HG03095 (cell line): Measurements from ENCODE around the gene KNDC1.
"Not testable (repeated sequence)": the region's sequence is repeated elsewhere in the genome, so short reads cannot be mapped to it uniquely, and the experiment has no call there.

Experiments
- ATAC-seq: cut with Tn5 transposase; IDR thresholded peaks from one replicate; pipeline ENCODE4 v1.9.1; 2021; ENCODE audit warnings: moderate library complexity; ENCODE audit not compliant: unreplicated experiment

The KNDC1 gene

DNA sequence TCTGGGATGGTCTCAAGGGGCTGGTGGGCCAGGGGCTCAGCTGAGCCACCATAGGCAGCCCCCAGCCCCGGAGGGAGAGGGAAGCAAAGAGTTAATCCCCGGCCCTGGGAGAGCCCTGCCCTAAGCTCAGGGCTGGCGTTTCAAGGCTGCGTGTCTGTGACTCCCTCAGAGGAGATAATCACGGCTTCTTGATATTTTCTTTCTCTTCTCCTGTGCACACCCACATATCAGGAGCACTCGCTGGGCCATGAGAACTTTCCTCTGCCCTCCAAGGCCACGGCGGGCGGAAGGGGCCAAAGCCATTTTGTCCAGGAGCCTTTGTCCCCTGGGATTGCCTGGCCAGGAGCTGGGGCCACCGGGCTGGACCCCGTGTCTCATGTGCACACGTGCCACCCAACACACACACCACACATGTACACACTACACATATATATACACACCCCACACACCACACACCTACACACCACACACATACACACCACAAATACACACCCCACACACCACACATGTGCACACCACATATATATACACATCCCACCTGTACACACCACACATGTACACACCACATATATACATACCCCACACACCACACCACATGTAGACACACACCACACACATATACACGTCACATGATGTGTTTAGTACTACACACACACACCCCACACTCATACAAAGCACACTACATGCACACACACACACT lies 94.6 kb downstream of the KNDC1 start:
- no peak for ATAC-seq

GRCh38 chr10:133255323-133255722 lies 95.3 kb downstream of the KNDC1 start:
- no peak for ATAC-seq

DNA sequence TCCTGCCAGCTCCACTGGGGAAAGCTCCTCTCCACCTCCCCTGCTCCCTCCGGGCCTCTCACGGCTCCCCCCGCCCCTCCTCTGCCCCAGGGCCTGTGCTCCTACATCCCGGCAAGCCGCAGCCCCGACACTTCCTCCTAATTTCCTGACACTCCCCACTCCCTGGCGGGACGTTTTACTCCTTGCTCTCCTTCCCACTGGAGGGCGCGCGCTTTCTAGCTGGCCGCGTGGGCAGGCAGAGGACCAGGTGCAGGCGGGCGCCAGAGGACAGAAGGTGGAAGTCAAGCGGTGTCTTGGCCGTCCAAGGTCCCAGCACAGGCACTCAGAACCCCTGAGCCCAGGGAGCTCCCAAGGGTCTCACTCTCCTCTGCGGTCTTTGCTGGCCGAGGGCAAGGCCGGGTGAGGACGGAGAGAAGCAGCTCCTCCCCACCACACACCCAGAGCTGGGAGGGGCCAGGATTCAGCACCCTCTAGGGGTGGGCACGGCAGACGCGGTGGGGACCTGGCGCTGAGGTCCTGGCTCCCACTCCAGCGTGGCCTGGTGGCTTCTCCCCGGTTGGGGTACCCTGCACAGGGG lies 97.6 kb downstream of the KNDC1 start:
- no peak for ATAC-seq

GRCh38 chr10:133258066-133258817 lies 98.2 kb downstream of the KNDC1 start:
- no peak for ATAC-seq

DNA sequence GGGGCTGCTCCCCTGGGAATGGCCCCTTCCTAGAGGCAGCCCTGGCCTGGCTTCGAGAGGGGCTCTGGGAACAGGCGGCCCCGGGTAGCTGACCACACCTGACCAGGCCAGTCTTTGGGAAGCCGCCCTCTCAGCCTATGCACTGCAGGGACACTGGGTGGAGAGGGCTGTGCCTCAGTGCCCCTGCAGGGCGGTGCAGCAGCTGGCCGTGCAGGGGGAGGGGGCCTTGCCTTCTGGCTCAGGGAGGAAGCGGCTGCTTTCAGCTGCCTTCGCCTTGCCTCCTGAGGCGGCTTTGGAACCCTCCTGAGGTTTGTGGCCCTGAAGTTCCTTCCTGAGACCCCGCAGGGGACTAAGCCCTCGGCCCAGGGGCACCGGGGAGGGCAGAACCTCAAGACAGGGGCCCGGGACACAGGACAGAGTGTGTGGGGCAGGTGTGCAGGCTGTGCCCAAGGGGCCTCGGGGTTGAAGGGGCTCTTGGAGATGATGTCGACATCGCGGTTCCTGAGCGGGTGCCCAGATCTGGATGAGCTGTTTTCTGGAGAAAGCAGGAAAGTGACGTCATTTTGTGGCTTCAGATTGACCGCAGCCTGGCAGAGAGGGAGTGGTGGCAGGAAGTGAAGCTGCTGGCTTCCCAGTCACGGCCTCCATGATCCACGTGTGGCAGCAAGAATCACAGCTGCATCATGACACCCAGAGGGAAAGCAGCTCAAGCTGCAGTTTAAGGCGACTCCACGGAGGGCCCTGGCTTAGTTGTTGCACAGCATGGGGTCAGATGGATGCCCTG lies 99.0 kb downstream of the KNDC1 start:
- no peak for ATAC-seq

- ATAC-seq: no peak
These were observed 99.6 kb downstream of the KNDC1 start for GRCh38 chr10:133259602-133259989.

DNA sequence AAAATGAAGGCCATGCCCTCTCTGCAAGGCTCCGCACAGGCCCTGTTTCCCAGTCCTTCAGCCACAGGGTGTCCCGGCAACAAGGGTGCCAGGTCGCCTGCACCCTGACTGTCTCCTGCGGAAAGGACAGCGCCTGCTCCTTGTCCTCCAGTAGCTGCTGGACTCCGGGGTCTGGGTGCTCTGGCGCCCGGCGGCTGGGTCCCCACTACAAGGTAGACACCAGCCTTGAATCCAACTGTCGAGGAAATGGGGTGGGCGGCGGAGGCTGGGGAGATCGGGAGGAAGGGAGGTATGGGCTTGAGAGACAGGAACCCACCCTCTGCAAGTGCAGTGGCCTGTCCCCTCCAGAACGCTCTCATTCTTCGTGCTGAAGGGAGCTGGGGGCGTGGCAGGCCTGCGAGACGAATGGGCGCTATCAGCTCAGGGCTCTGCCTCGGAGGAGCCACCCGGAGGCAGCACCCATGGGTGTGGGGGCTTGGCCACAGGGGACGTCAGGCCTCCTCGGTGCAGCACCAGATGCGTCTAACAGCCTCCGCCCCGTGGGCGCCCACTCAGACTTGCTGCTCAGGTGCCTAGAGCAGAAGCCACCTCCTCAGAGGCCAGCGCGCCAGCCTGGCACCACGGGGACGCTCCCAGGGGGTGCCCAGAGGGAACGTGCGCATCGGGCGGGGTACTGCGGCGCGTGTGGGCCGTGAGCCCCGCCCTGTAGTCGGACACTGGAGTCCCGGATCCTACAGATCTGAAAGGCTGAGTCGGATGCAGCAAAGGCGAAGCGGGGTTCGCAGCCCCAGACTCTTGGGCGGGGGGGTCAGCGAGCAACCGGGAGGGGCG lies 101.1 kb downstream of the KNDC1 start:
- peak; percentile 45 for ATAC-seq

DNA sequence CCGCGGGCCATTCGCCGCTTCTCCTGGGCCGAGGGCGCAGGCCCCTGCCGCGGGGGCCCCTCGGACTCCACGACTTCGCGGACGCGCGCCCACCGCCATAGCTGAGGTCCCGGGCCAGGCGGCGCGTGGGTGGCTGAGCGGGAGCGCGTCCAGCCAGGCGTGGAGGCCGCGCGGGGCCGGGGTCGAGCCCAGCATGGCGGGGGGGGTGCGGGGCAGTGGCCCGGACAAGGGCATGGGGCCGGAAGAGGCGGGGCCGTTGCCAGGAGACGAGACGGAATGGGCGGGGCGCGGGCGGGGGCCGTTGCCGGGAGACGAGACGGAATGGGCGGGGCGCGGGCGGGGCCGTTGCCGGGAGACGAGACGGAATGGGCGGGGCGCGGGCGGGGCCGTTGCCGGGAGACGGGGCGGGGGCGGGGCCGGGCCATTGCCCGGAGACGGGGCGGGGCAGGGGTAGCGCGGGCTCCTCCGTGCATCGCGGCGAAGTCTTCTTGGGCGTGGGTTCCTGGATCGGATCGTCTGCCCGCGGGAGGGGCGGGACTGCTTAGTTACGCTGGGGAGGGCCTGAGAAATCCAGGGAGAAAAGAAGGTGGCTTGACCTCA lies 101.8 kb downstream of the KNDC1 start:
- ATAC-seq: peak; percentile 60

DNA sequence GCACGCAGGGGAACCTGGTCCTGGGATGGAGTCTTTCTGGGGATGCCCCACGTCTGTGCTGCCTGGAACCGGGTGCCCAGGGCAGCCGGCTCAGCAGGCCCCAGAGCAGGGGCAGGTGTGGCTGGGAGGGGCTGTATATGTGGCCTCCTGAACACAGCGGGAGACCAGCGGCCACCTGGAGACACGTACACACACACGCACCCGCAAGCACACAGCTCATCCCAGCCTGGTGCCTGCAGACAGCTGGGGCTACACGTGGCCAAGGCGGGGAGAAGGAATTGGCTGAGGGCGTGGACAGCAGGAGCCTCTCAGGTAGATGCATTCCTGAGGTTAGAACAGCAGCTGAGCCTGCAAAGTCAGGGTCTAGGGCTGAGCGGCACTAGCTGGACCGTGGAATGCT lies 102.7 kb downstream of the KNDC1 start:
- ATAC-seq: no peak

- ATAC-seq: no peak
These were observed 103.7 kb downstream of the KNDC1 start for GRCh38 chr10:133263674-133264073.

DNA sequence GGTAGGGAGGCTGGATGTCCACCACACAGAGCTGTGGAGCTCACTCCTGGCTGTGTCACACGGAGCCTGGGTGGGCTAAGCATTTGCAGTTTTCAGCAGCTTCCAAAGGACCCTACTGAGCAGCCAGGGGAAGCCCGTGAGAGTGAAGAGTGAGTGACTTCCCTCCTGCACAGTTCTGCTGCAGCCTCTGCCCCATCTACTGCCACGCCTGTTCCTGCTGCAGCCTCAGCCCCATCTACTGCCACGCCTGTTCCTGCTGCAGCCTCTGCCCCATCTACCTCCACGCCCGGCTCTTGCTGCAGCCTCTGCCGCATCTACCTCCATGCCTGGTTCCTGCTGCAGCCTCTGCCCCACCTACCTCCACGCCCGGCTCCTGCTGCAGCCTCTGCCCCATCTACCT lies 104.4 kb downstream of the KNDC1 start:
- no peak for ATAC-seq

- not testable (repeated sequence) for ATAC-seq
These were observed 105.0 kb downstream of the KNDC1 start for GRCh38 chr10:133265052-133265451.

GRCh38 chr10:133266056-133266795 lies 106.2 kb downstream of the KNDC1 start:
- no peak for ATAC-seq

DNA sequence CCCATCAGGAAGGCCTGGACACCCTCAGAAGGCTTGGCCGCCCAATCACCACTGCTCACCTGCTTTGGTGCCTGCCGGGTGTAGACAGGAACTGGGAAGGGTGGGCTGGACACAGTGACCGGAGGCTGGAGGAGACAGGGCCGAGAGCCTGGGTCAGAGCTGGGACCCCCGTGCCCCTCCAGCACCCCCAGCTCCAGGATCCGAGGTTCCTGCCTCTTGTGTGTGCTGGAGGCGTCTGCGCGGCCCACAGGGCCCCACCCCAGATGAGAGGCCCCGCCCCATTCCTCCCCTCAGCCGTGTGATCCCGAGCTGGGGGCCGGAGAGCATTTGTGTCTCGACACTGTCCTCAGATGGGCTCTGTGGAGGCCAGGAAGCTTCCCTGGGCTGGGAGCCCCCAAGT lies 107.3 kb downstream of the KNDC1 start:
- ATAC-seq: no peak

DNA sequence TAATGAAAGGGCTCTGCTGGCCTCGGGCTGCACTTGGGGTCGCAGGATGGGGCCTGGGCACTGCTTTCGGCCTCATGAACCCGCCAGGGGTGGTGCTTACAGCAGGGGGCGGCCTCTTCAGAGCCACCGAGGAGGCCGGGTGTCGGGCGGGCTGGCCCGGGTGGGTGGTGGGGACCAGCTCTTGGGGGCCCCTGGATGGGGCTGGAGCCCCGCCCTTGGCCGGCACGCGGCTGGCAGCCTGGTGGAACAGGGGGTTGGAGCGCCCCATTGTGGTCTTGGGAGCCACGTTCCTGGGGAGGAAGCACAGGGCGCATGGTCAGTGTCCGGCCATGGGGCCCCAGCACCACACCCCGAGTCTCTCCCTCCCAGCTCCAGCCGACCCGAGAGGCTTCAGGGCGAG lies 107.8 kb downstream of the KNDC1 start:
- no peak for ATAC-seq

DNA sequence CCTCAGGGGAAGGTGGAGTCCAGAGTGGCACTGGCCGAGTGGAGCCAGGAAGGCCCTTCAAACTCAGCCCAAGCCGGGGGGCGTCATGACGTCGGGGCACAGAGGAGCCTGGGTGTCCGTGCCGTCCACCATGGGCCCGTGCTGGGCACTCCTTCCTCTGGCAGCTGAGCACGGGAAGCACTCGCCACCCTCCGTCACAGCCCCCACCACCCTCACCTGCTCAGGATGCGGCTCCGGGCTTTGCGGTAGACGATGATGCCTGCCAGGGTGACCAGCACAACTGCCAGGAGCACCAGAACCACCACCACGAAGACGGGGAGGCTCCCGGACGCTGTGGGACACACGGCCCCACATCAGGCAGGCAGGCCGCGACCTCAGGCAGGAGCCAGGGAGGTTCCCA lies 108.5 kb downstream of the KNDC1 start:
- ATAC-seq: no peak

DNA sequence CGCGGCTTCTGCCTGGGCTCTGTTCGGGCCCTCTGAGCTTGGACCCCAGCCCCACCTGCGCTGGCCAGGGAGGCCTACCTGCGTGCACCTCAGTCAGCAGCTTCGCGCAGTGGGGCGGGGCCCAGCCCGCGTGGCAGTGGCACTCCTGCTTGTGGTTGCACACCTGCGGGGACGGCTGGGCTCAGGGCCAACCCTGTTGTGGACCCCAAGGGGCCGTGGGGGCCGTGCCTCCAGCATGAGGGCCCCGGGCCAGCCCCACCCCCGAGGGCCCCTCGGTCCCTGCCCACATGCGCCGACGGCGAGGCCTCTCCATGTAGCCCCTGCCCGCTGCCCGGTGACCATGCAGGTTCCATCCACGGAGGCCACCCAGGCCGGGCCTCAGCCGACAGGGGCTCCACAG lies 109.3 kb downstream of the KNDC1 start:
- no peak for ATAC-seq

GRCh38 chr10:133270204-133270603 lies 110.2 kb downstream of the KNDC1 start:
- no peak for ATAC-seq

- no peak for ATAC-seq
These were observed 110.8 kb downstream of the KNDC1 start for GRCh38 chr10:133270773-133271297.
